Body of pancreas (tissue), 4 donors: ENCODE measurements around the gene ULK2. TPM values are rescaled to one million over a fixed set of nuclear protein-coding genes. Genes with fewer than 3 reads are reported as not detected.

ENCODE experiments used
- ATAC-seq: fragments of 150-250 bp; one replicate; pipeline ENCODE4 v1.9.1; 2016
- DNase-seq, 4 donors: peaks; one replicate each; pipeline ENCODE4 v3.0.0-alpha.2; 2019
- H3K27ac ChIP-seq, 4 donors: fragments of 200-600 bp; sonication (generic); 1 replicate in 3 of 4; 2 replicates in 1 of 4; pipeline versions ENCODE4 v1.5.1 to v1.6.1; 2016 to 2019; ENCODE audit warnings: mild to moderate bottlenecking in 1 of 4, mixed read lengths in 1 of 4, moderate library complexity in 1 of 4
- H3K27me3 ChIP-seq, 2 donors: fragments of 200-600 bp; sonication (generic); one replicate each; pipeline ENCODE4 v1.6.0; 2016; ENCODE audit warnings: mild to moderate bottlenecking in 1 of 2
- H3K36me3 ChIP-seq, 2 donors: fragments of 200-600 bp; sonication (generic); replicated peaks in 1 of 2; 2 replicates each; pipeline ENCODE4 v1.5.1; 2016; ENCODE audit warnings: low read depth in 2 of 2; ENCODE audit not compliant: insufficient read depth in 1 of 2
- H3K4me1 ChIP-seq: fragments of 200-600 bp; sonication (generic); one replicate; pipeline ENCODE4 v1.6.0; 2016
- H3K4me3 ChIP-seq, 2 donors: fragments of 200-600 bp; sonication (generic); 1 replicate in 1 of 2; 2 replicates in 1 of 2; pipeline ENCODE4 v1.5.1; 2016 to 2019
- H3K9me3 ChIP-seq, 3 donors: fragments of 200-600 bp; sonication (generic); 1 replicate in 2 of 3; 2 replicates in 1 of 3; pipeline ENCODE4 v1.5.1; 2016
- POLR2A ChIP-seq, 3 donors: fragments of 450-650 bp; IDR thresholded peaks; one replicate each; pipeline ENCODE4 v1.6.1; 2016; ENCODE audit warnings: antibody characterized with exemption in 3 of 3, mild to moderate bottlenecking in 2 of 3
- WGBS, 2 donors: methylation state at CpG; one replicate each; pipeline ENCODE4 v1.1.5; 2017; 5-methylcytosine and 5-hydroxymethylcytosine counted together
- intact Hi-C: fragments of 100-400 bp; cut with DNase I; formaldehyde crosslinking; loops from one replicate; pipeline ENCODE4 v1.15.1; 2023
- total RNA-seq, 2 donors: library from RNA; depleted of rRNA; stranded (reverse); fragments of >200 nt; gene quantifications; one replicate each; pipeline ENCODE4 v1.1.0, GENCODE V29; 2016
- TF ChIP-seq, protein P1 (sequence below), 7 experiments: fragments of 450-650 bp in 4 of 7; fragments of 200-600 bp in 3 of 7; sonication (generic) in 3 of 7; IDR thresholded peaks; one replicate each; pipeline ENCODE4 v1.5.1; 2016 to 2019; ENCODE audit warnings: antibody characterized with exemption in 7 of 7

Gene ULK2
- total RNA-seq, 2 donors from 2014 or later, result 10.1 to 28.3 TPM

- no peak for TF ChIP-seq POLR2A (IDR thresholded peaks at IDR 0.05)
- TF ChIP-seq, protein P1, sequence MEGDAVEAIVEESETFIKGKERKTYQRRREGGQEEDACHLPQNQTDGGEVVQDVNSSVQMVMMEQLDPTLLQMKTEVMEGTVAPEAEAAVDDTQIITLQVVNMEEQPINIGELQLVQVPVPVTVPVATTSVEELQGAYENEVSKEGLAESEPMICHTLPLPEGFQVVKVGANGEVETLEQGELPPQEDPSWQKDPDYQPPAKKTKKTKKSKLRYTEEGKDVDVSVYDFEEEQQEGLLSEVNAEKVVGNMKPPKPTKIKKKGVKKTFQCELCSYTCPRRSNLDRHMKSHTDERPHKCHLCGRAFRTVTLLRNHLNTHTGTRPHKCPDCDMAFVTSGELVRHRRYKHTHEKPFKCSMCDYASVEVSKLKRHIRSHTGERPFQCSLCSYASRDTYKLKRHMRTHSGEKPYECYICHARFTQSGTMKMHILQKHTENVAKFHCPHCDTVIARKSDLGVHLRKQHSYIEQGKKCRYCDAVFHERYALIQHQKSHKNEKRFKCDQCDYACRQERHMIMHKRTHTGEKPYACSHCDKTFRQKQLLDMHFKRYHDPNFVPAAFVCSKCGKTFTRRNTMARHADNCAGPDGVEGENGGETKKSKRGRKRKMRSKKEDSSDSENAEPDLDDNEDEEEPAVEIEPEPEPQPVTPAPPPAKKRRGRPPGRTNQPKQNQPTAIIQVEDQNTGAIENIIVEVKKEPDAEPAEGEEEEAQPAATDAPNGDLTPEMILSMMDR (IDR thresholded peaks at IDR 0.05), result no peak
- Histone ChIP-seq H3K9me3 (no peaks in the 10 kb centered on the region), H3K36me3 (no peaks in the 10 kb centered on the region), H3K27ac (no peak overlapping the region), H3K27me3 (no peaks in the 10 kb centered on the region), H3K4me3 (no peak overlapping the region), H3K4me1 (no peaks in the 10 kb centered on the region)
- DNase-seq, result no peak
- intact Hi-C loops, result loop anchor here (5.0 kb wide), 1 partner anchor 234 kb away; no protein-coding TSS in a partner anchor
- WGBS, 2 donors, result 55 to 59% methylated on average over 10 of the region's 10 CpGs
- no peak for ATAC-seq
Observed at GRCh38 chr17:19756546-19756945, 111.2 kb downstream of the ULK2 start.

DNA sequence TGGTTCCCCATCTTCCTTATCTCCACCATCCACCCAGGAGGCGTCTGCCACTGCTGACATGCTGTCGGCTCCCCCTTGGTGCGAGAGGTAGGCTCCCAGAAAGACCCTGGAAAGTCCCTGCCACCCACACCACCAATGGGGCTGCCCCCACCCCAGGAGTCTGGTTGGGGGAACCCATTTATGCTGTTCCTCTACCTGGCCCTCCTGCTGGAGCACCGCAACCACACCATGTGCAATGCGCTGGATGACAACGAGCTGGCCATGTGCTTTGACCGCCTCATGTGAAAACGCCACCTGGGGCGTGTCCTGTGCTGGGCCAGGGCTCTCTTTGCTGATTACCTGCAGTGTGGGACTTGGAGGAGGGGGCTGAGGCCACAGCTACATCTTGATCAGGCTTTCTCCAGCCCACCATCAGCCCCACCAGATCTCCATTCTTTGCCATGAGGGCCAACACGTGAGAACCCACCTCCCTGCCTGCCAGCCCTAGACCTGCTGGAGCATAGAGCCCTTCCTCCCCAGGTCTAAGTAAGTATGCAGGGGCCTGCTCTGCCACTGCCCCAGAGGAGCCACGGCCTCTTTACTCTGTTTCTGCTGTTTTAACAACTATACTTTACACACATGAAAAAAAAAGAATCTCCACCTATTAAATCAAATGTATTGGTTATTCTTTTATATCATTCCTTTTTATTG lies 111.8 kb downstream of the ULK2 start:
- intact Hi-C loops, result loop anchor here (5.0 kb wide), 1 partner anchor 234 kb away; no protein-coding TSS in a partner anchor
- ATAC-seq, result no peak
- H3K36me3 ChIP-seq, result no peaks in the 10 kb centered on the region
- 76 to 78% methylated on average over 7 to 8 of the region's 11 CpGs for WGBS, 2 donors
- TF ChIP-seq, protein P1 (IDR thresholded peaks at IDR 0.05), result no peak
- TF ChIP-seq POLR2A (IDR thresholded peaks at IDR 0.05), result no peak
- no peak for DNase-seq
- no peak overlapping the region for H3K4me3 ChIP-seq
- H3K9me3 ChIP-seq, result no peaks in the 10 kb centered on the region
- no peaks in the 10 kb centered on the region for H3K4me1 ChIP-seq
- no peaks in the 10 kb centered on the region for H3K27me3 ChIP-seq
- no peak overlapping the region for H3K27ac ChIP-seq

GRCh38 chr17:19755392-19755791 lies 112.3 kb downstream of the ULK2 start:
- intact Hi-C loops, result loop anchor here (5.0 kb wide), 1 partner anchor 233 kb away; no protein-coding TSS in a partner anchor
- DNase-seq, result no peak
- H3K36me3 ChIP-seq, result no peaks in the 10 kb centered on the region
- no peak overlapping the region for H3K4me3 ChIP-seq
- WGBS, 2 donors, result 69 to 81% methylated on average over 3 to 6 of the region's 6 CpGs
- H3K9me3 ChIP-seq, result no peaks in the 10 kb centered on the region
- H3K27me3 ChIP-seq, result no peaks in the 10 kb centered on the region
- no peaks in the 10 kb centered on the region for H3K4me1 ChIP-seq
- TF ChIP-seq, protein P1 (IDR thresholded peaks at IDR 0.05), result no peak
- TF ChIP-seq POLR2A (IDR thresholded peaks at IDR 0.05), result no peak
- no peak for ATAC-seq
- H3K27ac ChIP-seq, result no peak overlapping the region

GRCh38 chr17:19753661-19754463 lies 113.9 kb downstream of the ULK2 start:
- 55 to 62% methylated on average over 12 of the region's 12 CpGs for WGBS, 2 donors
- Histone ChIP-seq H3K9me3 (no peaks in the 10 kb centered on the region), H3K36me3 (no peaks in the 10 kb centered on the region), H3K4me3 (no peak overlapping the region), H3K27ac (no peak overlapping the region), H3K4me1 (no peaks in the 10 kb centered on the region), H3K27me3 (no peaks in the 10 kb centered on the region)
- DNase-seq, result peak; percentile 47 to 74 (median 57)
- intact Hi-C loops, result no loop called here
- ATAC-seq, result peak; percentile 64
- TF ChIP-seq, protein P1 (IDR thresholded peaks at IDR 0.05), result peak; percentile 44 to 74 (median 61)
- TF ChIP-seq POLR2A (IDR thresholded peaks at IDR 0.05), result no peak
